Neural progenitor cell (in vitro differentiated cells): Measurements from ENCODE around the gene PIGL. TPM values are rescaled to one million over a fixed set of nuclear protein-coding genes. Genes with fewer than 3 reads are reported as not detected.

ENCODE experiments used
- DNase-seq: peaks from one replicate; pipeline ENCODE4 v3.0.0-alpha.2; 2016; ENCODE audit warnings: low spot score
- H2AFZ ChIP-seq: fragments of 200-600 bp; sonication (generic); replicated peaks from 2 replicates; pipeline ENCODE4 v1.6.1; 2016; ENCODE audit warnings: antibody characterized with exemption
- H3F3A ChIP-seq: fragments of 200-600 bp; sonication (generic); 2 replicates; pipeline ENCODE4 v1.6.1; 2016; ENCODE audit warnings: antibody characterized with exemption, low read depth
- H3K27ac ChIP-seq: fragments of 200-600 bp; sonication (generic); 2 replicates; pipeline ENCODE4 v1.5.1; 2016; ENCODE audit warnings: mild to moderate bottlenecking
- H3K27me3 ChIP-seq: fragments of 200-600 bp; sonication (generic); 2 replicates; pipeline ENCODE4 v1.6.1; 2016; ENCODE audit warnings: mild to moderate bottlenecking, moderate library complexity
- H3K36me3 ChIP-seq: fragments of 200-600 bp; sonication (generic); 2 replicates; pipeline ENCODE4 v1.5.1; 2016
- H3K4me1 ChIP-seq: fragments of 200-600 bp; sonication (generic); 2 replicates; pipeline ENCODE4 v1.6.1; 2016; ENCODE audit warnings: mixed run types
- H3K4me2 ChIP-seq: fragments of 200-600 bp; sonication (generic); 2 replicates; pipeline ENCODE4 v1.6.1; 2016
- H3K4me3 ChIP-seq: fragments of 200-600 bp; sonication (generic); 2 replicates; pipeline ENCODE4 v1.5.1; 2016
- H3K79me2 ChIP-seq: fragments of 200-600 bp; sonication (generic); 2 replicates; pipeline ENCODE4 v1.6.1; 2016; ENCODE audit warnings: low read depth
- H3K9ac ChIP-seq: fragments of 200-600 bp; sonication (generic); 2 replicates; pipeline ENCODE4 v1.6.1; 2016
- H3K9me3 ChIP-seq: fragments of 200-600 bp; sonication (generic); 2 replicates; pipeline ENCODE4 v1.5.1; 2016; ENCODE audit warnings: low read depth
- H4K20me1 ChIP-seq: fragments of 200-600 bp; sonication (generic); 2 replicates; pipeline ENCODE4 v1.6.1; 2016; ENCODE audit warnings: low read depth
- H3K27ac Mint-ChIP-seq: 3 replicates; pipeline ENCODE4 v1.8.0; 2021; ENCODE audit warnings: mixed read lengths
- H3K27me3 Mint-ChIP-seq: 2 replicates; pipeline ENCODE4 v1.8.0; 2022; ENCODE audit warnings: low read depth, mild to moderate bottlenecking, inconsistent platforms, moderate library complexity, mixed read lengths; ENCODE audit not compliant: insufficient read depth
- H3K36me3 Mint-ChIP-seq: 3 replicates; pipeline ENCODE4 v1.8.0; 2021; ENCODE audit warnings: mixed read lengths
- H3K4me1 Mint-ChIP-seq: 3 replicates; pipeline ENCODE4 v1.8.0; 2021; ENCODE audit warnings: mixed read lengths
- H3K4me3 Mint-ChIP-seq: 3 replicates; pipeline ENCODE4 v1.8.0; 2021; ENCODE audit warnings: mild to moderate bottlenecking, moderate library complexity, mixed read lengths
- H3K9me3 Mint-ChIP-seq: 3 replicates; pipeline ENCODE4 v1.8.0; 2020; ENCODE audit warnings: mixed read lengths
- EZH2 ChIP-seq: fragments of 200-600 bp; sonication (generic); IDR thresholded peaks from 2 replicates; pipeline ENCODE4 v1.6.1; 2017; ENCODE audit warnings: antibody characterized with exemption, mild to moderate bottlenecking, moderate library complexity
- EZH2phosphoT487 ChIP-seq: fragments of 200-600 bp; sonication (generic); IDR thresholded peaks from 2 replicates; pipeline ENCODE4 v1.6.1; 2017; ENCODE audit warnings: antibody characterized with exemption
- total RNA-seq: library from RNA; depleted of rRNA; stranded (reverse); fragments of >200 nt; gene quantifications from 2 replicates; pipeline ENCODE4 v1.2.3, GENCODE V29; 2015; ENCODE audit warnings: low replicate concordance
- TF ChIP-seq, protein P1 (sequence below): fragments of 200-600 bp; sonication (generic); IDR thresholded peaks from 2 replicates; pipeline ENCODE4 v1.5.1; 2017; ENCODE audit warnings: antibody characterized with exemption, mild to moderate bottlenecking

The PIGL gene
- total RNA-seq, 1 donor from 2014 or later, result 57.0 TPM

DNA sequence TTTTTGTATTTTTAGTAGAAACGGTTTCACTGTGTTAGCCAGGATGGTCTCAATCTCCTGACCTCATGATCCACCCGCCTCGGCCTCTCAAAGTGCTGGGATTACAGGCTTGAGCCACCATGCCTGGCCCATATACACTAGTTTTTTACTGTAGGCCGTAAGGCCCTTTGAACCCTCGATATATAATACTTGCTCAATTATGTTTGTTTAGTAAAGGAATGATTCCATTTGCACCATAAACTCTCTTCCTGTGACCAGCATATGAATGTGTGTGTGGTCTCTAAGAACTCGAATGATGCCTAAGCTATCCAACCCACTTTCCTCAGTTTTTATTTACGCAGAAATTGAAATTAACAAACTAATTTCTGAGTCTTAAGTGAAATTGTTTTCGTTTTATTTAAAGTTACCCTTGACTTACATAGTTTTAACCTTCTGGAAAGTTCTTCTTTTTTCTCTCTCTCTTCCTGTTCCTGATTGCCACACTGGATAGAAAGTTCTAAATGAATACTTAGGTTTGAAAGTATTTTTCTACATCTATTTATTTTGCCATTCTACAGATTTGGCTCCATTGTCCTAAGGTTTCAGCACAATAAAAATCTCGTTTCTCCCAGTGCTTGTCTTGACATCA, 37.9 kb downstream of the PIGL start:
- Mint-ChIP-seq H3K9me3 (no peaks in the 10 kb centered on the region), H3K27me3 (peaks cover 2% of the 10 kb centered on the region), H3K27ac (peak overlapping the region; percentile 95), H3K4me1 (peaks cover 21% of the 10 kb centered on the region), H3K4me3 (no peak overlapping the region), H3K36me3 (peaks cover 7% of the 10 kb centered on the region)
- Histone ChIP-seq H4K20me1 (peaks cover 46% of the 10 kb centered on the region), H3K4me1 (peaks cover 14% of the 10 kb centered on the region), H3K36me3 (no peaks in the 10 kb centered on the region), H3K79me2 (no peaks in the 10 kb centered on the region), H3K27ac (no peak overlapping the region), H3K9me3 (no peaks in the 10 kb centered on the region), H3K27me3 (peaks cover 7% of the 10 kb centered on the region), H3K9ac (no peak overlapping the region), H3K4me3 (no peak overlapping the region), H2AFZ (no peak overlapping the region), H3F3A (peaks cover 14% of the 10 kb centered on the region), H3K4me2 (peak overlapping the region; percentile 50)
- DNase-seq, result no peak
- TF ChIP-seq EZH2phosphoT487 (no peak), EZH2 (no peak)
- TF ChIP-seq, protein P1, sequence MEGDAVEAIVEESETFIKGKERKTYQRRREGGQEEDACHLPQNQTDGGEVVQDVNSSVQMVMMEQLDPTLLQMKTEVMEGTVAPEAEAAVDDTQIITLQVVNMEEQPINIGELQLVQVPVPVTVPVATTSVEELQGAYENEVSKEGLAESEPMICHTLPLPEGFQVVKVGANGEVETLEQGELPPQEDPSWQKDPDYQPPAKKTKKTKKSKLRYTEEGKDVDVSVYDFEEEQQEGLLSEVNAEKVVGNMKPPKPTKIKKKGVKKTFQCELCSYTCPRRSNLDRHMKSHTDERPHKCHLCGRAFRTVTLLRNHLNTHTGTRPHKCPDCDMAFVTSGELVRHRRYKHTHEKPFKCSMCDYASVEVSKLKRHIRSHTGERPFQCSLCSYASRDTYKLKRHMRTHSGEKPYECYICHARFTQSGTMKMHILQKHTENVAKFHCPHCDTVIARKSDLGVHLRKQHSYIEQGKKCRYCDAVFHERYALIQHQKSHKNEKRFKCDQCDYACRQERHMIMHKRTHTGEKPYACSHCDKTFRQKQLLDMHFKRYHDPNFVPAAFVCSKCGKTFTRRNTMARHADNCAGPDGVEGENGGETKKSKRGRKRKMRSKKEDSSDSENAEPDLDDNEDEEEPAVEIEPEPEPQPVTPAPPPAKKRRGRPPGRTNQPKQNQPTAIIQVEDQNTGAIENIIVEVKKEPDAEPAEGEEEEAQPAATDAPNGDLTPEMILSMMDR, result no peak

DNA sequence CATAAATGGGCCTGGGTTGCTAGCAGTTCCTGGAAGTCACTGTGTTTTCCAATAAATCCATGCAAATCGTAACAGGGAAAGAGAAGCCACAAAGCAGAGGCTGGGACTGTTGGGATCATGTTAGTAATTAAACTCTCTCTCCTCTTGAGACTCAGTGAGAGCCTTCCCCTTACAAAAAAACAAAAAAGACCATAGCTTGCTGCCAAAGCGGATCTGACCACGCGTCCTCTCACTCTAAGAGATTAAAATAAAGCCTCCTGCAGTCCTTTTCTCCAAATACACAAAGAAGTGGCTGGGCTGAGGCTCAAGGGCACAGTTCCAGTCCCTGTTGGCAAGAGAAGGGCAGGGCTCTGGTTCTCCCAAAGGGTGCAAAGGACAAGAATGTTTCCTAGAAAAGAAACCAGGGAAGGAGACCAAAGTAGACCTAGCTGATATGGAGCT, 38.5 kb downstream of the PIGL start:
- H3K4me3 ChIP-seq, result no peak overlapping the region
- H3K4me3 Mint-ChIP-seq, result peak overlapping the region; percentile 15
- peaks cover 7% of the 10 kb centered on the region for H3K27me3 ChIP-seq
- H3K4me2 ChIP-seq, result peak overlapping the region; percentile 50
- peaks cover 7% of the 10 kb centered on the region for H3K36me3 Mint-ChIP-seq
- H3K36me3 ChIP-seq, result no peaks in the 10 kb centered on the region
- no peak overlapping the region for H3K9ac ChIP-seq
- H3K27ac ChIP-seq, result no peak overlapping the region
- H2AFZ ChIP-seq, result no peak overlapping the region
- H3F3A ChIP-seq, result peaks cover 14% of the 10 kb centered on the region
- H3K4me1 Mint-ChIP-seq, result peaks cover 21% of the 10 kb centered on the region
- peaks cover 14% of the 10 kb centered on the region for H3K4me1 ChIP-seq
- no peaks in the 10 kb centered on the region for H3K9me3 ChIP-seq
- H3K27ac Mint-ChIP-seq, result peak overlapping the region; percentile 95
- peaks cover 2% of the 10 kb centered on the region for H3K27me3 Mint-ChIP-seq
- no peaks in the 10 kb centered on the region for H3K9me3 Mint-ChIP-seq
- H4K20me1 ChIP-seq, result peaks cover 46% of the 10 kb centered on the region
- peak; percentile 70 for DNase-seq
- H3K79me2 ChIP-seq, result no peaks in the 10 kb centered on the region
- peak; percentile 74 for TF ChIP-seq EZH2phosphoT487
- TF ChIP-seq, protein P1, result no peak

DNA sequence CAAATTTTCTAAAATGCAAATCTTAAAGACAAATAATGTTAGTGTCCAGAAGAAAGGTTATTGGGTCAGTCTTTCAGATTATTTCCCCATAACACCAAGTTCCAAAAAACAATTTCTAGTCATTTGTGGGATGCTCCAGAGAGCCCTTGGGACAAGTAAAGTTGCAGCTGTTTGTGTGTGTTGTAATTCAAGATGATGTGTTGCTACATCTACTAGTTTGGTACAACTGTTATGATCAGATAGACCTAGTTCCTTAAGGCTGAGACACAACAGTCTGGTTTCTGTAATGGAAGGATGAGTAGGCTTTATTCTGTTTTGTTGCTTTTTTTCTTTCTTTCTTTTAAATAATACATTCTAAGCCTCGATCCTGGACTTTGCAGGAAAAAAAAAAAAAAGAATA, 41.9 kb downstream of the PIGL start:
- no peak overlapping the region for H3K9ac ChIP-seq
- H3K9me3 Mint-ChIP-seq, result no peaks in the 10 kb centered on the region
- no peak overlapping the region for H3K27ac Mint-ChIP-seq
- H3K4me3 Mint-ChIP-seq, result no peak overlapping the region
- peaks cover 7% of the 10 kb centered on the region for H3K27me3 ChIP-seq
- TF ChIP-seq EZH2phosphoT487 (no peak), EZH2 (no peak)
- TF ChIP-seq, protein P1, result no peak
- H3K4me1 ChIP-seq, result peaks cover 14% of the 10 kb centered on the region
- no peak for DNase-seq
- no peaks in the 10 kb centered on the region for H3K36me3 ChIP-seq
- H2AFZ ChIP-seq, result no peak overlapping the region
- H3K4me2 ChIP-seq, result no peak overlapping the region
- H3F3A ChIP-seq, result peaks cover 14% of the 10 kb centered on the region
- no peaks in the 10 kb centered on the region for H3K79me2 ChIP-seq
- peaks cover 20% of the 10 kb centered on the region for H3K4me1 Mint-ChIP-seq
- H3K27ac ChIP-seq, result no peak overlapping the region
- no peaks in the 10 kb centered on the region for H3K9me3 ChIP-seq
- H4K20me1 ChIP-seq, result peaks cover 33% of the 10 kb centered on the region
- H3K27me3 Mint-ChIP-seq, result peaks cover 2% of the 10 kb centered on the region
- H3K36me3 Mint-ChIP-seq, result peaks cover 6% of the 10 kb centered on the region
- no peak overlapping the region for H3K4me3 ChIP-seq
